HG02571 (cell line): Measurements from ENCODE around the gene AUTS2.
A peak's percentile ranks its signal among the peaks of the same experiment; 100 is the strongest.

Experiments used
- ATAC-seq: cut with Tn5 transposase; IDR thresholded peaks from one replicate; pipeline ENCODE4 v1.9.1; 2021; ENCODE audit warnings: mild to moderate bottlenecking, moderate library complexity; ENCODE audit not compliant: unreplicated experiment

AUTS2 gene

GRCh38 chr7:70384891-70385290, 786.6 kb downstream of the AUTS2 start:
- no peak for ATAC-seq

- no peak for ATAC-seq
Observed at GRCh38 chr7:70387217-70387616, 788.9 kb downstream of the AUTS2 start.

GRCh38 chr7:70389531-70390151, 791.4 kb downstream of the AUTS2 start:
- no peak for ATAC-seq

- no peak for ATAC-seq
Observed at GRCh38 chr7:70390251-70390650, 792.0 kb downstream of the AUTS2 start.

DNA sequence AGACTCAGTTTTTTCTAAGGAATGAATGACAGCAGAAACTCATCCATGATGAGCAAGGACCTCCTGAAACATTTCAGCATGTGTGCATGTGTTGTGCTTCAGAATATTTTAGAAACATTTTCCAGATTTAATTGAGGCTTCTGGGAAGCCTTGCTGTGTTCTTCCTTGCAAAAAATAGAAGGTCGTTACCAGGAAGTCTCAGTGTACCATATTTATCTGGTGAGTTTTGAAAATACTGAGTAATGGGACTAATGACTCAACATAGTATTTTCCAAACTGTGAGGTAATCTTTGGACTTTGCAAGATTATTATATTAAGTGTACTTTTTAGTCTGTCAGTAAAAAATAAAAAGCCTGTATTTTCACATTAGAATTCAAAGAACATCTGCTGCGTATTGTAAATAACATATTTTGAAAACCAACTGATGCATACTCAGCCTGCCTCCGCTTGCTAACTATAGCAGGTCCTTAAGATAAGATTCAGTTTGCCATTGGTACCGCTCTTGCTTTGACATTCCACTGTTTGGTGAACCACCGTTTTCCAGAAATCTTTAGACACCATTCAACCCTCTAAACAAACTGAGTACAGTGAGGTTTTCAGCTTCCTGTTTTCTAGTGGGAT, 794.1 kb downstream of the AUTS2 start:
- no peak for ATAC-seq

GRCh38 chr7:70392877-70393435, 794.7 kb downstream of the AUTS2 start:
- no peak for ATAC-seq

GRCh38 chr7:70393956-70394355, 795.7 kb downstream of the AUTS2 start:
- ATAC-seq, result no peak

DNA sequence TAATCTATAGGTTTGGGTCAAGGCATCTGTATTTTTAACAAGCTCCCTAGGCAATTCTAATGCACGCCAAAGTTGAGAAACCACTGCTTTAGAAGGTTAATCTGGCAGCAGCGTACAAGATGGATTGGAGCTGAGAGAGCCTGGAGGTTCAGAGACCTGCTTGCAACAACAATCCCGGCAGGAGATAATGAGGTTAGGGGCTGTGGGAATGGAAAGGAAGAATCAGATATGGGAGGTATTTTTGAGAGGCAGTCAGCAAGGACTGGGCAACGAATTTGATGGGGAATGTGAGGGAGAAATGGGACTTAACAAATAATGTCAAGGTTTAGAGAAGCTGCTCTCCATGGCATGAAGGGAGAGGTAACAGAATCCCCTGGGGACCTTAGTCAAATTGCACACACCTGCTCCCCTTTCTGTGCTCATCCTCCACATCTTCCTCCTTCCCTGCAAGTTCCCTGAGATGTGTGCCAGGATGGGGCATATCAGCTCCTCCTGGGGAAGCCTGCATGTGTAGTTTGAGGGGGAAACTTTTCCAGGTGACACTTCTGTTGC, 802.6 kb downstream of the AUTS2 start:
- ATAC-seq, result no peak

GRCh38 chr7:70402069-70402468, 803.8 kb downstream of the AUTS2 start:
- no peak for ATAC-seq

DNA sequence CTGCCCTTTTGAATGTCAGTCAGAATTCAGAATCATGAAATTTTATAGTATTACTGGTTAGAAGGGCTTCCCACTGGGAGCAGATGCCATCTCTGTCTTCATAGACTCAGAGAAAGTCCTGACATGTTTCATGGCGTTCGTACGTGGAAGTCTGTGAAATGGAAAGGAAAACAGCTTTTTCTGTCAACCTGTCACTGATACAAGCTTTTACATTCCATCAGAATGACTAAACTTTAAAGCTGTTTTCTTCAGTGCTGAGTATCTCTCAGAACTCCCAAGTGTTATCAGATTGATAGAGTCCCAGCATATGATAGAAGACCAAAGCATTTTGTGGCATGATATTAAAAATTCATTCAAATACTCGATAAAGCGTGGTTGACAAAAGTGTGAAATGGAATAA, 807.0 kb downstream of the AUTS2 start:
- no peak for ATAC-seq

- no peak for ATAC-seq
Observed at GRCh38 chr7:70406186-70406949, 808.1 kb downstream of the AUTS2 start.

GRCh38 chr7:70406950-70407209, 808.6 kb downstream of the AUTS2 start:
- no peak for ATAC-seq

- no peak for ATAC-seq
Observed at GRCh38 chr7:70408477-70408876, 810.2 kb downstream of the AUTS2 start.

- ATAC-seq, result no peak
Observed at GRCh38 chr7:70408891-70409290, 810.6 kb downstream of the AUTS2 start.

- no peak for ATAC-seq
Observed at GRCh38 chr7:70410134-70410750, 812.0 kb downstream of the AUTS2 start.

- no peak for ATAC-seq
Observed at GRCh38 chr7:70414368-70414767, 816.1 kb downstream of the AUTS2 start.

- peak; percentile 71 for ATAC-seq
Observed at GRCh38 chr7:70415179-70415972, 817.1 kb downstream of the AUTS2 start.

- no peak for ATAC-seq
Observed at GRCh38 chr7:70416347-70416985, 818.2 kb downstream of the AUTS2 start.

GRCh38 chr7:70416986-70417655, 818.8 kb downstream of the AUTS2 start:
- ATAC-seq, result no peak
